Astrocyte (in vitro differentiated cells and primary cell): ENCODE measurements around the gene ABHD16B. TPM values are rescaled to one million over a fixed set of nuclear protein-coding genes. Genes with fewer than 3 reads are reported as not detected.
A peak's percentile ranks its signal among the peaks of the same experiment; 100 is the strongest.

Experiments used
- DNase-seq: peaks from one replicate; pipeline ENCODE4 v3.0.0-alpha.2; 2010; ENCODE audit warnings: low read depth
- FAIRE-seq: peaks from 2 replicates; lab custom pipeline; 2011; peaks lifted over from hg19 to GRCh38; lab: Jason Lieb, UNC
- H2AFZ ChIP-seq: 2 replicates; pipeline ENCODE4 v1.6.0; 2012; ENCODE audit warnings: low read depth, low read length, inconsistent platforms
- H3K27ac ChIP-seq: 2 replicates; pipeline ENCODE4 v1.5.1; 2011; ENCODE audit warnings: low read depth, low read length, inconsistent platforms
- H3K27me3 ChIP-seq: 2 replicates; pipeline ENCODE4 v1.6.0; 2011; ENCODE audit warnings: low read length, inconsistent platforms; ENCODE audit not compliant: insufficient read depth
- H3K36me3 ChIP-seq: 2 replicates; pipeline ENCODE4 v1.5.1; 2011; ENCODE audit warnings: low read length, inconsistent platforms; ENCODE audit not compliant: insufficient read depth
- H3K4me1 ChIP-seq: 2 replicates; pipeline ENCODE4 v1.5.1; 2011; ENCODE audit warnings: low read length, inconsistent platforms; ENCODE audit not compliant: insufficient read depth
- H3K4me2 ChIP-seq: 2 replicates; pipeline ENCODE4 v1.6.0; 2012; ENCODE audit warnings: low read length, inconsistent platforms
- H3K4me3 ChIP-seq: 2 replicates; pipeline ENCODE4 v1.5.1; 2011; ENCODE audit warnings: low read depth, mild to moderate bottlenecking, low read length, inconsistent platforms; ENCODE audit not compliant: insufficient read depth
- H3K79me2 ChIP-seq: 2 replicates; pipeline ENCODE4 v1.6.0; 2012; ENCODE audit warnings: mild to moderate bottlenecking, low read length, inconsistent platforms; ENCODE audit not compliant: insufficient read depth
- H3K9ac ChIP-seq: 2 replicates; pipeline ENCODE4 v1.6.0; 2012; ENCODE audit warnings: mild to moderate bottlenecking, low read length, inconsistent platforms
- H3K9me3 ChIP-seq: 2 replicates; pipeline ENCODE4 v1.5.1; 2012; ENCODE audit warnings: low read depth, mild to moderate bottlenecking, low read length, inconsistent platforms; ENCODE audit not compliant: insufficient read depth
- H4K20me1 ChIP-seq: 2 replicates; pipeline ENCODE4 v1.6.0; 2012; ENCODE audit warnings: low read length, inconsistent platforms; ENCODE audit not compliant: insufficient read depth
- H3K27ac Mint-ChIP-seq: one replicate; pipeline ENCODE4 v1.8.0; 2021; ENCODE audit warnings: mild to moderate bottlenecking, mixed read lengths; ENCODE audit not compliant: unreplicated experiment
- H3K27me3 Mint-ChIP-seq: one replicate; pipeline ENCODE4 v1.8.0; 2021; ENCODE audit warnings: low read depth, mixed read lengths; ENCODE audit not compliant: unreplicated experiment
- H3K36me3 Mint-ChIP-seq: one replicate; pipeline ENCODE4 v1.8.0; 2021; ENCODE audit warnings: low read depth, mixed read lengths; ENCODE audit not compliant: unreplicated experiment
- H3K4me1 Mint-ChIP-seq: one replicate; pipeline ENCODE4 v1.8.0; 2021; ENCODE audit warnings: low read depth, mixed read lengths; ENCODE audit not compliant: unreplicated experiment
- H3K4me3 Mint-ChIP-seq: one replicate; pipeline ENCODE4 v1.8.0; 2021; ENCODE audit warnings: mild to moderate bottlenecking, moderate library complexity, mixed read lengths; ENCODE audit not compliant: unreplicated experiment
- H3K9me3 Mint-ChIP-seq: one replicate; pipeline ENCODE4 v1.8.0; 2021; ENCODE audit warnings: mild to moderate bottlenecking, mixed read lengths; ENCODE audit not compliant: unreplicated experiment
- EZH2 ChIP-seq: IDR thresholded peaks from 2 replicates; pipeline ENCODE4 v1.6.1; 2012; ENCODE audit warnings: mild to moderate bottlenecking, low read length, inconsistent platforms; ENCODE audit not compliant: insufficient read depth
- total RNA-seq: library from RNA; stranded (reverse); gene quantifications from 2 replicates; pipeline ENCODE4 v1.2.1, GENCODE V29; 2021
- TF ChIP-seq, protein P1 (sequence below): IDR thresholded peaks from 2 replicates; pipeline ENCODE4 v1.5.1; 2011; ENCODE audit warnings: low read depth, mild to moderate bottlenecking, inconsistent platforms, low read length, moderate library complexity; ENCODE audit not compliant: insufficient read depth

Gene ABHD16B
- total RNA-seq, 1 donor from 2014 or later = not detected

DNA sequence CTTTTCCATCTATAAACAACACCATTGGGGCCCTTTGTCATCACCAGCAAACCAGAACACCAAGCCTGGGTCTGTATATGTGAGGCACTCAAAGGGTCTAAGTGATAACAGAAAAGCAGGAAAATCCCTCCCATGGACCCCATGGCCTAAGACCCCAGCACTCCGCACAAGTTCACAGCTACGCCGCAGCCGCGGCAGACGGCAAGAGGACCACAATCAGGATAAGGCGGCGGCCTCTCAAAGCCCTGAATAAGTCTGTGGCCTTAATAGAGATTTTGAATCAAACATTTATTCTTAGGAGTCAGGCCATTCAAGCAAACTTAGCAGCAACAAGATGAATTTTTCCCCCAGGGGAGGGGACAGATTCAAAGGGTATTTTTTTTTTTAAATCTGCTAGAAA lies 33.2 kb upstream of the ABHD16B start:
- no peaks in the 10 kb centered on the region for H3K9me3 Mint-ChIP-seq
- no peak for DNase-seq

DNA sequence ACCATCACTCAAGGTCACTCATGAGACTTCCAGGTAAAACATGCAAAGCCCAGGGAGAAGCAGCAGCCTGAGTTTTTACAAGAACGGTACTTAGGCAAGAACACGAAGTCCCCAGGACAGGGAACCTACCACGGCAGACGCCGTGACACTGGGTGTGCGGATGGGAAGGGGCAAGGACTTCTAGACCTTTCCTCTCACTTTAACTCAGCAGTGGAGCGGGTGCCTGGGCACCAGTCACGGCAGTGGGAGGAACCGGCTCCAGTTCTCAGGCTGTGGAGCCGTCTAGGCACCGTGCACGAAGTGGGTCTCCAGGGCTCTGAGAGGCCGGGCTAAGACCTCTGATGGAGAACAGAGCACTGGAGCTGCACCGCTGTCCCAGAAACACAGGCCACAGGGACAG lies 32.8 kb upstream of the ABHD16B start:
- Histone ChIP-seq H3K4me3 (peak overlapping the region; percentile 5), H4K20me1 (peaks cover 42% of the 10 kb centered on the region)

More for the DNA sequence above, 33.2 kb upstream of the ABHD16B start:
- H3K9ac ChIP-seq = no peak overlapping the region
- H3K27ac ChIP-seq = no peak overlapping the region
- peak overlapping the region; percentile 5 for H3K4me3 ChIP-seq
- peaks cover 42% of the 10 kb centered on the region for H4K20me1 ChIP-seq
- TF ChIP-seq, protein P1, sequence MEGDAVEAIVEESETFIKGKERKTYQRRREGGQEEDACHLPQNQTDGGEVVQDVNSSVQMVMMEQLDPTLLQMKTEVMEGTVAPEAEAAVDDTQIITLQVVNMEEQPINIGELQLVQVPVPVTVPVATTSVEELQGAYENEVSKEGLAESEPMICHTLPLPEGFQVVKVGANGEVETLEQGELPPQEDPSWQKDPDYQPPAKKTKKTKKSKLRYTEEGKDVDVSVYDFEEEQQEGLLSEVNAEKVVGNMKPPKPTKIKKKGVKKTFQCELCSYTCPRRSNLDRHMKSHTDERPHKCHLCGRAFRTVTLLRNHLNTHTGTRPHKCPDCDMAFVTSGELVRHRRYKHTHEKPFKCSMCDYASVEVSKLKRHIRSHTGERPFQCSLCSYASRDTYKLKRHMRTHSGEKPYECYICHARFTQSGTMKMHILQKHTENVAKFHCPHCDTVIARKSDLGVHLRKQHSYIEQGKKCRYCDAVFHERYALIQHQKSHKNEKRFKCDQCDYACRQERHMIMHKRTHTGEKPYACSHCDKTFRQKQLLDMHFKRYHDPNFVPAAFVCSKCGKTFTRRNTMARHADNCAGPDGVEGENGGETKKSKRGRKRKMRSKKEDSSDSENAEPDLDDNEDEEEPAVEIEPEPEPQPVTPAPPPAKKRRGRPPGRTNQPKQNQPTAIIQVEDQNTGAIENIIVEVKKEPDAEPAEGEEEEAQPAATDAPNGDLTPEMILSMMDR = no peak
- no peak for TF ChIP-seq EZH2
- peak overlapping the region; percentile 45 for H3K4me3 Mint-ChIP-seq
- H2AFZ ChIP-seq = no peak overlapping the region
- no peaks in the 10 kb centered on the region for H3K27me3 Mint-ChIP-seq
- H3K27me3 ChIP-seq = peaks cover 19% of the 10 kb centered on the region
- H3K36me3 ChIP-seq = no peaks in the 10 kb centered on the region
- H3K4me2 ChIP-seq = peak overlapping the region; percentile 91
- H3K4me1 ChIP-seq = peaks cover 9% of the 10 kb centered on the region
- no peak for FAIRE-seq
- no peaks in the 10 kb centered on the region for H3K9me3 ChIP-seq
- H3K79me2 ChIP-seq = peaks cover 20% of the 10 kb centered on the region
- H3K36me3 Mint-ChIP-seq = no peaks in the 10 kb centered on the region
- no peak overlapping the region for H3K27ac Mint-ChIP-seq
- H3K4me1 Mint-ChIP-seq = peaks cover 26% of the 10 kb centered on the region

DNA sequence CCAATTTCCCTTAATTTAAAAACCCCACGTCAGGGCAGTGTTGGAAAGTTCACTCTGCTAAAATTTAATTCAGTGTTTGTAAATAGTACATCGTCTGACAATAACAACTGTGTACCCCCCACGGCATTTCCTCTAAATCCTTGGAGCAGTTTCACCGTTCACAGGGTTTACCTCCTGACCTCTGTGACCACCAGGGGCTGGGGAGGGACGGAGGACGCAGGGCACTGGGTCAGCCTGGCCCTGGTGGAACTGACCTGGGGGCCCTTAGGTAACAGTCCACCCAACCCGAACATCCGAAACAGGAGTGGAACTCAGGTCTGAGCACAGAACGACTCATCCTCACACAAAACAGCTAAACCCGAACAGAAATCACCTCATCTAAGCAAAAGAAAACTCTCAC lies 32.3 kb upstream of the ABHD16B start:
- Histone ChIP-seq H3K9ac (no peak overlapping the region), H2AFZ (no peak overlapping the region), H3K4me2 (peak overlapping the region; percentile 91), H3K36me3 (no peaks in the 10 kb centered on the region), H3K27me3 (peaks cover 14% of the 10 kb centered on the region), H3K79me2 (peaks cover 20% of the 10 kb centered on the region), H3K27ac (no peak overlapping the region), H4K20me1 (peaks cover 39% of the 10 kb centered on the region), H3K4me1 (peaks cover 14% of the 10 kb centered on the region), H3K9me3 (no peaks in the 10 kb centered on the region), H3K4me3 (no peak overlapping the region)
- no peaks in the 10 kb centered on the region for H3K27me3 Mint-ChIP-seq
- H3K4me3 Mint-ChIP-seq = peak overlapping the region; percentile 93
- no peak for DNase-seq
- no peaks in the 10 kb centered on the region for H3K9me3 Mint-ChIP-seq
- peaks cover 27% of the 10 kb centered on the region for H3K4me1 Mint-ChIP-seq
- no peak for FAIRE-seq
- no peak for TF ChIP-seq EZH2
- TF ChIP-seq, protein P1 = no peak
- H3K36me3 Mint-ChIP-seq = no peaks in the 10 kb centered on the region
- no peak overlapping the region for H3K27ac Mint-ChIP-seq

More for the DNA sequence above, 32.8 kb upstream of the ABHD16B start:
- H3K79me2 ChIP-seq = peaks cover 20% of the 10 kb centered on the region
- Mint-ChIP-seq H3K4me1 (peaks cover 27% of the 10 kb centered on the region), H3K27ac (no peak overlapping the region), H3K36me3 (no peaks in the 10 kb centered on the region), H3K9me3 (no peaks in the 10 kb centered on the region), H3K27me3 (no peaks in the 10 kb centered on the region), H3K4me3 (no peak overlapping the region)
- H3K27me3 ChIP-seq = peaks cover 18% of the 10 kb centered on the region
- H3K27ac ChIP-seq = no peak overlapping the region
- H3K9ac ChIP-seq = no peak overlapping the region
- H3K4me2 ChIP-seq = peak overlapping the region; percentile 91
- TF ChIP-seq EZH2 = no peak
- TF ChIP-seq, protein P1 = no peak
- FAIRE-seq (no peak), DNase-seq (no peak)
- H2AFZ ChIP-seq = no peak overlapping the region
- H3K9me3 ChIP-seq = no peaks in the 10 kb centered on the region
- H3K36me3 ChIP-seq = no peaks in the 10 kb centered on the region
- H3K4me1 ChIP-seq = peaks cover 11% of the 10 kb centered on the region
